CD4-positive, alpha-beta T cell treated with Interleukin-15 for 1 hour (primary cell): Measurements from ENCODE around the gene ZBTB7C.

Source experiments
- DNase-seq: peaks from one replicate; pipeline ENCODE4 v3.0.0-alpha.2; 2020

Gene ZBTB7C

DNA sequence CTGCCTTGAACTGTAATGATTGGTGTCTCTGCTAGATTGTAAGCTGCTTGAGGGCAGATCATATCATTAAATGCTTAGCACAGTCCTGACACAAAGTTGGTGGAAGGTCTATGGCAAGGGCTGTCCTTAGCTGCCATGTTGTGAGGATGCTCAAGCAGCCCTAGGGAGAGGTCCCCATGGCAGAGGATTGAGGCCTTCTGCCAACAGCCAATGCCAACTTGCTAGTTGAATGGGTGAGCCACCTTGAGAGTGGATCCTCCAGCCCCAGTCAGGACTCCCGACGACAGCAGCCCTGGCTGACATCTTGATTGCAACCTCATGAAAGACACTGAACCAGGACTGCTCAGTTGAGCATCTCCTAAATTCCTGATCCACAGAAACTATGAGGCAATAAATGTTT lies 363.4 kb downstream of the ZBTB7C start:
- no peak for DNase-seq

DNA sequence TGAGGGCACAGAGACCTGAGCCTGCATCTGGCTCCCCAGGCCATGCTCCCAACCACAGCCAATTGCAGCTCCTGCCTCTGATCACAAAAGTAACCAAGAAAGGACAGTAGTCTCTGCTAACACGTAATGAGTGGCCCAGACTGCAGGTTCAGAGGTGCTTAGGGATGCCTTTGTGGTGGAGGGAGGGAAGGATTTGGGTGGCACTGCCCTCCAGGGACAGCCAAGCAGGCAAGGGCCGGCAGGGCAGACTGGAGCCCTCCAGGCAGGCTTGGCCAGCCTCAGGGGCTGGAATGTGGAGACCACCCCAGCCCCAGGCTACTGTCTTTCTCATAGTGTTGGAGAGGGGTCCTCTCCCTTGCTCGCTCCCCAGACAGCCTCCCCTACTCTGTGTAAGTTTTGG lies 364.2 kb downstream of the ZBTB7C start:
- no peak for DNase-seq

DNA sequence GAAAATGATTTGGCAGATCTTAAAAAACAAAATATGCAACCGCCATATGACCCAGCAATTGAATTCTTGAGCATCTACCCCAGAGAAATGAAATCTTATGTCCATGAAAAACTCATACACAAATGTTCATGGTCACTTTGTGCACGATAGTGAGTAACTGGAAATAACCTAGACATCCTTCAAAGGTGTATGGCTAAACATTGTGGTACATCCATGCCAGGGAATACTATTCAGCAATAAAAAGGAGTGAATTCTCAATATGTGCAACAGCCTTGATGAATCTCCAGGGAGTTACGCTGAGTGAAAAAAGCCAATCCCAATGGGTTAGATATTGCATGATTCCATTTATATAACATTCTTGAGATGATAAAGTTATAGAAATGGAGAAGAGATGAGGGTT lies 366.0 kb downstream of the ZBTB7C start:
- DNase-seq, result no peak

DNA sequence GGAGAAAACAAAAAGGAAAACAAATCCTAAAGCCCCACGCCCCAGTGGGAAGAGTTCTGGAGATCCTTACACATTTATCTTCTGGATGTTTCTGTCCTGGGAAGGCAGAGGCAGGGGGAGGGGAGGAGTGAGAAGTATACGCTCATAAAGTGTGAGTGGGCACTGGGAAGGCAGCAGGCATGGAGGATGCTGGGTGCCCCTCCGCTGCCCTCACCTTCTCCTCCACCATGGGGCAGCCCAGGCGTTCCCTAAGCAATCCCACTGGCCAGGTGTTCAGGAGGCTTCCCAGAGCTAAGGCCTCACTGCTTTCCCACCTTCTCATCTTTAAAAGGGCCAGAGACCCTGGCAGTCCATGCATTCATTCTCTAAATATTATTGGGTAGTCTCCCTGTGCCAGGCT lies 366.8 kb downstream of the ZBTB7C start:
- DNase-seq, result no peak

DNA sequence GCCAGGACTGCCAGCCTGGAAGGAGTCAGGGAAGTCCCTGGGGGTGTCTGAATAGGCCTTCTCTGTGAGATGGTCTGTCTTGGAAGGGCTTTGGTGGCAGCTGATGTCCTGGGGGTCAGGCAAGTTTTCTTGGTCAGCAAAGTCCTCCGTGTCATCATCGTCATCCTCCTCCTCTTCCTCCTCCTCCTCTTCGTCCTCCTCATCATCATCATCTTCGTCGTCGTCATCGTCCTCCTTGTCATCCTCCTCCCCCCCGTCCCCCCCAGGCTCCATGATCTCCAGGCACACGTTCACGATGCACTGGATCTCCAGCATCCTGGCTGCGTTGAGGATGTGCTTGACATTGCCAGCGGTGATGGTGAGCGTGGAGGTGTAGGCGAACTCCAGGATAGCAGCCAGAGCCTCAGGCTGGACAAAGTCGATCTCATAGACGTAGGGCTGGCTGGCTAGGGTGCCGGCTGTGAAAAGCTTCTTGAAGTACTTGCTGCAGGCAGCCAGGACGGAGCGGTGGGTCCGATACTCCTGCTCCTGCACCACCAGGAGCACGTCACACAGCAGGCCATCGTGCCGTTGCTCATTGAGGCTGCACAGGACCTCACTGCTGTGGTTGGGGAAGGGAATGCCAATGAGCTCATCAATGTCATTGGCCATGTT lies 368.6 kb downstream of the ZBTB7C start:
- no peak for DNase-seq

DNA sequence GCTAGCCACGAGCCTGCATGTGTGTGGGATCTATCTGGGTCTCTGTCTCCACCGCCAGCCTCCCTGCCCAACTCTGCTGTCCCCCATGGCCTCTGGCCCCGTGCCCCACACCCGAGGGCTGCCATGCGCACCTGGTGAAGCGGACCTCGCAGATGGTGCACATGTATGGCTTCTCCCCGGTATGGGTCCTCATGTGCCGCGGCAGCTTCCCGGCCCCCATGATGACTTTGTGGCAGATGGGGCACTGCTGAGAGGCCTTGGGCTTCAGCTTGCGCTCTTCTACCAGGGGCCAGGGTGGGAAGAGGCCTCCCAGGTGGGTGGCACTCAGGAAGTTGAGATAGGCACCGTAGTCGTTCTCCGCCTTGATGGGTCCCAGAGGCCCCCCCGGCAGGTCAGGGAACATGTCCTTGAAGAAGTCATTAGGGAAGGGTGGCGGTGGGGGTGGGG lies 369.4 kb downstream of the ZBTB7C start:
- DNase-seq, result no peak

DNA sequence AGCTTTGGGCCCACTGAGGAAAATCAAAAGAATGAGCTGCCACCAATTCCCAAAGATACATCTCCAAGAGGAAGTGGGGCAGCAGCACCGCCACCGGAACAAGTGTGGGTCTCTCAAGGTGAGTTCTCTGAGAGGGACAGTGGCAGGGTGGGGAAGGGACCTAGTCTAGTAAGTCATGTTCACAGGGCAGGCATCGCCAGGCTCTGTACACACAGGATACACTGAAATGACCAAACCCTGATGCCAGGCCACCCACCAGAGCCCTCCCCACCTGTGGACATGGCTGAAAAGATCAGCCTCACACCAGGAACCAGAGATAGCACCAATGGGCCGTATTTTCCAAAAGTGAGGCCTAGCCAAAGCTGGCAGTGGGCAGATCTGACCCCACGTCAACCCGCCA lies 370.5 kb downstream of the ZBTB7C start:
- DNase-seq, result no peak

DNA sequence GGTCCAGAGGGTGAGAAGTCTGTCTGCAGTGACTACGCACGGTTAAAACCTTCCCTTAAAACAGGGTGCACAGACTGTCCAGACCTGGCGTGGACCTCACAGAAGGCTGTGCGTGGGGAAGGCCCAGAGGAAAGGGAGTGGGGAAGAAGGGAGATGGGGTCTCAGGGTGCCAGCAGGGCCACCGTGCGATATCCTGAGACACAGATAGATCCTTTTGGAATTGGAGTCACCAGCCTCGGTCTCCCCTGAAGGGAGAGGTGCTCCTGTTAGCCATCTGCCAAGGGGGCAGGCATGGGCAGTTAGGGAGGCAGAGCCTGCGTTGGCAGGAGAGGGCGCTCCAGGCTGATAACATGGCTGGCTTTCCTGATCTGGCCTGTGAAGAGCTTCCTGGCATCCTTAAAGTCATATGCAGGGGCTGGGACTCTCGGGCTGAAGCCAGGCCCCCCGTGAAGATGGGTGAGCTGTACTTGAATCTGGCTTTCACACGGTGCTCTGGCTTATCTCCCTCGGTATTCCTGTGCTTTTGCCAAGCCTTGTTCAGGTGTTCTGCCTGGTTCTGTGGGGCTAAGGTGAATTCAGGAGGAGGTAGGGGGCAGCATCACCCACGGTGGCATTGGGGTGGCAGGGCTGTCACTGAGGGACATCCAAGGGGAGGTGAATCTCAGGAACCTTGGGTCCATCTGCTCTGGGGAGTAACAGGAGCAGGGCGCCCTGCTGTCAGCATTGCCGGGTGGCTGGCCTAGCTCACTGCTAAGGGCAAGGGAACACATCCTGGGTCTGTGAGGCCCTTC lies 371.5 kb downstream of the ZBTB7C start:
- no peak for DNase-seq

DNA sequence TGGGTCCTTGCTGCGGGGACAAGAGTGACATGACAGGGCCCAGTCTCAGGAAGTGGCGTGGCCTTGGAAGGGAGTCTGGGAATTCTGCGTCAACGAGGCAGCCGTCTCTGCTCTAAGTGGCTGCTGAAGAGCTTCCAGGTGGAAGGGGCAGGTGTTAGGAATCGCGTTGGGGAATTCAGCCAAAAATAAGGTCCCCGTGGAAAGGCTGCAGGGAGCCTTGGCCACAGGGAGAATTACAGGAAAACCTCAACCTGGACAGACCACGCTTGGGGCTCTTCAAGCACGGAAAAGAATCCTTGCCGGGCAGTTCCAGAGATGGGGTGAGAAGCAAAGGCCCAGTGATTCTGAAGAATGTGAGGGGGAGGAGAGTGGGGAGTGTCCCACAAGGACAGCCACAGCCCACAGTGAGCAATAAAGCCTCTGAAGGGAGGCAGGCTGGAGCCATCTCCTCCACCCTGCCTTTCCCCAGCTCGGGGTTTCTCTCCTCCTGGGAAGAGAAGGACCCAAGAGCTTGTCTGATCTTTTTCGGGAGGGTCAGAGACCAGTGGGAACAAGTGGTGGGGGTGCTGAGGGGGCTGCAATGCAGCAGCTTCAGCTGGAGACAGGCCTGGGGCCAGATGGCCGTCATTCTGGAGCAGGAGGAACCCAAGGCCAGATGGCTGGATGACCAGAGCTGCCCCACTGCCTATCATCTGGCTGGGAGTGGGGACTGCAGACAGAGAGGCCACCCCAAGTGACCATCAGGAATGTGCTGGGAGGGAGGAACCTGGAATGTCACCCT lies 372.4 kb downstream of the ZBTB7C start:
- no peak for DNase-seq

DNA sequence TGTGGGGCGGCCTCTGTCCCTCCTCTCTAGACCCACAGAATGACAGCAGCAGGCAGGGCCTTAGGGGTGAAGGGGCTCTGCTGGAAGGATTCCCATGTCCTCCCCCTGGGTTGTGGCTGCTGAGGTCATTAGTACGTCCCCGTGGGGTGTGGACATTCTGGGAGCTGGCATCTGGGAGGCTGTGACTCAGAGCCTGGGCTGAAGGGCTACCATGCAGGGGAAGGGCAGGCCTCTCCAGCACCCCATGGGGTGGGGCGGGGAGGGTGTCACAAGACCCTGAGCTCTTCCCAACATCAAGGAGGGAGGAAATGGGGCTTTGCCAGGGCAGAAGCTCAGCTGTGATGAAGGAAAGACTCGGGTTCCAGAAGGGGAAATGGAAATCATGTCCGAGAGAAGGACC lies 373.0 kb downstream of the ZBTB7C start:
- no peak for DNase-seq

DNA sequence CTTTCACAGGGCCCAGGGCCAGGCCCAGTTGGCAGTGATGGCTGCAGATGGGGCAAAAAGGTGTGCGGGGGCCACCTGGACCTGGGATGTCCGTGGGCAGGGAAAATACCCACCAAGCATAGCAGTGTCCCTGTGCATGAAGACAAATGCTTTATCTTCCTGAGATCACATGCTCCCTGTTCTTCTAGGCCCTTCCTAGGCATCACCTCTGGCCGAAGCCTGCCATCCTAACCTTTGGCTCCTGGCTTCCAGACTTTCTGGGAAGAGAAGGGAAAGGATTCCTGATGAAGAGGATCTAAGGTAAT lies 373.7 kb downstream of the ZBTB7C start:
- DNase-seq, result no peak

DNA sequence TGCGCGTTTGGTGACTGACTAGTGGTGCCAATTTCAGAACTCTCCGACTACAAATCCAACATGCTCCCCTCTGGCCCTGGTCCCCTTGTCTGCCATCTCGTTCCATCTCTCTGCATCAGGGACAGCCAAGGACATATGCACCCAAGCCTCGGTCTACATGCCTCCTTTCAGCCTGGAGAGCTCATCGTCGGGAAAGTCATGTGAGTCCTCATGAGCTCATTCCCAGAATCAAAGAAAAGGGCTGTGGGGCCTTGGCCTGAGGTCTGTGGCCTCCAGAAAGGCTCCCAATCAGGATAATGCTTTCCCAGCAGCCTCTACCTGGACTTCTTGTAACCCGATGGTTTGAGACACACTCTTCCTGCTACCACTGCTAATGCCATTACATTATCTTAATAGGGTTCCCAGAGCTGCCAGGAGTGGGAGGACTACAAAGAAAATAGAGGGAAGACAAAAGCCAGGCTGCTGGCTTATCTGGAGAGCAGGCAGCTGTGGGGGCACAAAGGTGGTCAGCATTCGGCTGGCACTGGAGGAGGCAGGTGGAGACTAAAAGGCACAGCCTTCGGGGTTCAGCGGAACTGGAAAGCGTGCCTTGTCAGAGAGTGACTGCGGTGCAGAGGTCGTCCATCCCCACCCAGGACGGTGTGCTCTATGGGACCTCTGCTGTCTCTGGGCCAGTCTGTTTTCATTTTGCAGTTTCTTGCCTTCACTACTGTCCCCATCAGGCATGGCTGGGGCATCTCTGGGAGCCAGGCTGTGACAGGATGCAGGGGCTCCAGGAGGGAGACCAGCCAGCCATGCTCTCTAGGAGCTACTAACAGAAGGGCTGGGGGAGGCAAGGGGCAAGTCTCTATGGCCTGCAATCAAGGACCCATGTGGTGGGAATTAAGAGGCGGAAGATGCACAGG lies 374.3 kb downstream of the ZBTB7C start:
- DNase-seq, result no peak

DNA sequence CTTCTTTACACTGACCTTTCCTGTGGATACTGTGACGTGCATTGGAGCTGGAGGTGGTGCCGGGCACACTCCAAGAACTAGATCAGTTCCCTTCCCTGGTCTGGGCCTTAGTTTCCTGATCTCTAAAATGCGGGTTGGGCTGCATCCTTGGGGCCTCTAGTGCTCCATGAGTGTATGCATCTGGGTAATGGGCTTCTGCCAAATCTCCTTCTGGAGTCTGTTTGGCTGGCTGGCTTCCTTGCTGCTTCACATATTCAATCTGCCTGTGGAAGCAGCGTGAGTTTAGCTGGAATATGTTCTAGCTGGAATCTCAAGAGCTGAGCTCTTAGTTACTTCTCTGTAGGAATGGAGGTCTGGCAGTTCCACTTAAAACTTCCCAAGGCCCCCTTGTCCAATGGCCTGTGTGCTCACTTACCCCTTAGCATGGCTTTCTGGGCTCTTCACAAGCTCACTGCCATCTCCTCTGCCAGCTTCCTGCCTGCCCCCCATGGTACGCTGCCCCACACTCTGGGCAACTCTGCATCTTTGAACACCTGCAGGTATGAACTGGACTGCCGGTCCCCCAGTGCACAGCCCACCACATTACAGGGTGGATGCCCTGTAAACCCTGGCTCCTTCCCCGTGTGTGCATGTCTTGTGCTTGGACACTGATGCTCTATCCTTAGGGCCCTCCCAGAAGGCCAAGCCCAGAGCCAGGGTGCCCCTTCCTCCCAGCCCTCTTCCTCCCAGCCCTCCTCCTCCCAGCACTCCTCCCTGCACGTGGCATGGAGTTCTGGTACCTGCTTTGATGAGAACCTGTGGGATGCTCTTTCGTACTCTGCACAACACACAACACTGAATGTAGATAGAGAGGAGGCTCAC lies 375.2 kb downstream of the ZBTB7C start:
- DNase-seq, result no peak

DNA sequence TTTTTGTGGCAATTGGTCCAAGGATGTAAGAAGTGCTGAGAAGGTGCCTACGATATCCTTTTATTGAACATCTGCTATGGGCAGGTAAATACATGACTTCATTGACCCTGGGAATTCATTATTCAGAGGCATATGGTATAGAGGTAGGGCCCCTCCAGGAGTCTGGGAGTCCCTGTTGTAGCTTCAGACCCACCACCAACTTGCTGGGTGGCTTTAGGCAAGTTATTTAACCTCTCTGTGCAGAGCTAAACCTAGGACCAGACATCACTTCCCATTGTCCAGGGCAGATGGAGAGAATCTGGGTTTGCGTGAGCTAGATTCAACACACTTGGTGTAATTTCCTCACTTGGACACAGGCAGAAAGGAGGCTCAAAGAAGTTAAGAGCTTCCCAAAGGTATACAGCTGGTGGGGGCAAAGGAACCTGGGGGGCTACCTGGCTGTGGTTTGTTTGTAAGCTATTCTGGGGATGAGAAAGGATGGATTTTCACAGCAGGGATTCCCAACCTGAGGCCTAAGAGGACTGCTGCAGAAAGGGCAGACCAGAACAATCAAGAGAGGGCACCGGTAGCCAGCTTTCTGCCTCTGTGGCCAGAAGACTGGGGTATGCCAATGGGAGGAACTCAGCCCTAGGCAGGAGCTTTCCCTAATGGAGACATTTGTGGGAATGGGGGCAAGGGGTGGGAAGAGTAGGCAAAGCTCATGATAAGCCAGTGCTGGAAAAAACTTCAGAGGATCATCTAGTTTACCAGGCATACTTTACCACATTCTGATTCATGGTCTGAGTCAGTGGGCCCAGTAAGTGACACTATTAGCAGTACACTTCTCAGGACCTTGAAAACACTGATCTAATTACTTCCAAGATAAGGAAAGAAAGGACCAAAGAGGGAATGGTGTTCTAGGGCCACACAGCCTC lies 376.1 kb downstream of the ZBTB7C start:
- no peak for DNase-seq

DNA sequence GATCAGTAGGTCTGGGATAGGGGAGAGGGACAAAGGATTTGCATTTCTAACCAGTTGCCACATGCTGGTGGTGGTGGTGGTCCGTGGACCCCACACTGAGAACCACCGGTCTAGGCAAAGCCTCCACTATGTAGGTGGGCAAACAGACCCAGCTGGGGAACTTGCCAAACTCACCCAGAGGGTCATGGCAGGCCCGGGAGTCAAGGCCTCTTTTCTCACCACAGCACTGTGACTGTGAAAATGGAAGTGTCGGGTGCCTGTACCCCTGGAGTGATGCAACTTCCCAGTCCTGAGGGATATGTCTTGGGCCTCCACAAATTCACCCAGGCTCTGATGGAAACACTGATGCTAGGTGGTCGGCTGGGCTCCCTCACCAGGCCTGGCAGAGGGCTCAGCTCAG lies 377.5 kb downstream of the ZBTB7C start:
- DNase-seq, result no peak

DNA sequence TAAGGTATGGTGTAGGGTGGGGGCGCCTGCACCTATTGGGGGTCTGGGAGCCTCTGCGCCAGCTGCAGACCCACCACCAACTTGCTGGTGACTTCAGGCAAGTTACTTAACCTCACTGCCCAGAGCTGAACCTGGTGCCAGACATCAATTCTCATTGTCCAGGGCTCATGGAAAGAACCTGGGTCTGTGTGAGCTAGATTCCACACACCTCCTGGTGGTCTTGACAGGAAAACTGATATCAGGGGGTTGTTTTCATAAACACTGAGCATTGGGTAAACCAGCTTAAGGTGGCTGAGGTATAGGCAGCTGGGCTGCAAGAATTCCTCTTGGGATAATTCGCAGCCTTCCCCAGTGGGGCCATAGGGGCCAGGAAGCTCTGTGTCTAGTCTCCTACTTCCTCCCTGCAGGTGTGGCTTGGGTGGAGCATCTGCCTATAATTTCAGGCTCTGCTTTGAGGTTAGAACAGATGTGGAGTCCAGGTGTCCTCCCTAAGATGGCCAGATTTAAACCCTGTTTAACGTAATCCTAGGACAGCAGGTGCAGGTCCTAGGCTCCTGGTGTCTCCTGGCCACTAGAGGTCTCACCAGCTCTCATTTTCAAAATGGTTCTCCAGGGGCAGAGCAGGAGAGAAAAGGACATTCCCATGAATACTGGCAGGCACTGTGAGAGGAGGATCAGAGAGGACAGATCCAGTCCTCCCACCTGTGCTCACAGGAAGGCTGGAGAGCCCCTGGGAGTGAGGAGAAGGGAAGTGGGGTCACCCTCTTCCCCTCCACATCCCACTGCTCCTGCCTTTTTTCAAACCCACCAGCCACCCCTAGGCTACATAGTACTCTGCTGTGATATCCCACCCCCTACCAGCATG lies 378.3 kb downstream of the ZBTB7C start:
- no peak for DNase-seq

DNA sequence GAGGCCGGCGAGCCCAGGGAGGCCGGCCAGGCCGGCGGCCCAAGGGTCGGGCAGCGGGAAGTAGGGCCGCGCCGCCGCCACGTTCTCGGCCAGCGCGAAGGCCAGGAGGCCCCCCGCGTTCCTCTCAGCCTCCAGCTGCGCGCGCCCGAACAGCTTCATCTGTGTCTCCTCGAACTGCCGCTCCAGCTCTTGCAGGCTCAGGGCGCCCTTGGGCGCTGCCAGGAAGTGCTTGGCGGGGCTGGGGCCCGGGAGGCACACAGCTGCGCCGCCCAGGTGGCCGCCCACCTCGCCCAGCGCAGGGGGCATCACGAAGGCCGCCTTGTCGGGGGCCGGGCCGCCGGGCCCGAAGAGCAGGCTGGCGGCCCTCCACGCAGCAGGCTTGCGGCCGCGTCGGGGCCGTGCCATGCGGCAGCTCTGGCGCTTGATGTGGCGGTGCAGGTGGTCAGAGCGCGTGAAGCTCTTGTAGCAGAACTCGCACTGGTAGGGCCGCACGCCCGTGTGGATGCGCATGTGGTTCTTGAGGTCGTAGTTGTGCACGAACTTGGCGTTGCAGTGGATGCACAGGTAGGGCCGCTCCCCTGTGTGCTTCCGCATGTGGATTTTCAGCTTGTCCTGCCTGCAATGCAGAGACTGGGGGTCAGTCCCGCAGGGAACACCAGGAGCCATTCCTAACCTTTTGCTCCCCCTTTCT lies 379.7 kb downstream of the ZBTB7C start:
- DNase-seq, result no peak

DNA sequence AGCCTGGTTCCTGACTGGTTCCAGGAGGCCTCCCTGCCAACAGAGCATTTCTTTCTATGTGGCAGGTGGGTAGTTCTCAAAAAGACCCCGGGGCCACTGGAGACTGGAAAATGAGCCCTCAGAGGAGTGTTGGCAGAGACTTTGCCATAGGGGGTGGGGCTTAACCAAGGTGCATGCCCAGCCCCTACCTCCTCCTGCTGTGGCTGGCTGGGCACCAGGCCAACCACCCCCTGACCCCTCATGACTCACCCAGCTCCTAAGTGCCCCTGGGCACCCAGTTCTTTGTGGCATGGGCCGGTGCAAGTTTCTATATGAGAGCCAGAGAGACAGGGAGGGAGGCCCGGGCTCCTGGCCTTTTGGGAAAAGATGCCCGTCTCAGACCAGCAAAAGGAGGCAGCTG lies 380.5 kb downstream of the ZBTB7C start:
- no peak for DNase-seq

DNA sequence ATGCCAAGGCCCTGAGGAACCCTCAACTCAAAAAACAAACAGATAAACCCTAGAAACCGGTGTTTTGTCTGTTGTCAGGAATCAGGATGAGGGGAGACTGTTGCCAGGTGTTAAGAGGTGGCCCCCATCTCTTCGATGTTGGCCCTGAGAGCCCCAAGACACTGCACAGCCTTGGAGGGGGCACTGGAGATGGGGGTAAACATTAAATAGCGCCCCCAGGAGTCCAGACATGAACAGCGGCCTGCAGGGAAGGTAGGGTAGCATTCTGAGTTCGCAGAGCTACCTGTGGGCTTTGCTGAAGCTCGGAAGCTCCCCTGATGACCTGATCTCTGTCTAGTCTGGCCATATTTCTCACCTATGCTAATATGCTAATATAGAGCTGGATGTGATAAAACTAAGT lies 381.1 kb downstream of the ZBTB7C start:
- no peak for DNase-seq
